NCI-H146 (cell line): ENCODE data around the gene ITSN2.
A peak's percentile ranks its signal among the peaks of the same experiment; 100 is the strongest.

Source experiments
- DNase-seq: peaks from one replicate; lab custom pipeline; 2025; lab: John Stamatoyannopoulos, UW

The ITSN2 gene

GRCh38 chr2:24269265-24269664 lies 91.1 kb downstream of the ITSN2 start:
- no peak for DNase-seq

DNA sequence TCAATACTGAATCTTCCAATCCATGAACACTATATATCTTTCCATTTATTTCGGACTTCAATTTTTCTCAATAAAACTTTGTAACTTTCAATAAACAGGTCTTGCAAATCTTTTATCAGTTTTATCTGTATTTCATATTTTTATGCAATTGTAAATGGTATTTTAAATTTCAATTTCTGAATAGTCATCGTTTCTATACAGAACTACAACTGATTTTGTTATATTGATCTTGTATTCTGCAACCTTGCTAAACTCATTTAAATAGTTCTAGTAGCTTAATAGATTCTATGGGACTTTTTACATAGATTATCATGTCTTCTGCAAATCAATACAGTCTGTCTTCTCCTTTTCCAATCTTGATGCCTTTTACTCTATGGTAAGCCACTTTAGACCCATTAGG lies 95.1 kb downstream of the ITSN2 start:
- DNase-seq: no peak

GRCh38 chr2:24262421-24262970 lies 97.8 kb downstream of the ITSN2 start:
- no peak for DNase-seq

DNA sequence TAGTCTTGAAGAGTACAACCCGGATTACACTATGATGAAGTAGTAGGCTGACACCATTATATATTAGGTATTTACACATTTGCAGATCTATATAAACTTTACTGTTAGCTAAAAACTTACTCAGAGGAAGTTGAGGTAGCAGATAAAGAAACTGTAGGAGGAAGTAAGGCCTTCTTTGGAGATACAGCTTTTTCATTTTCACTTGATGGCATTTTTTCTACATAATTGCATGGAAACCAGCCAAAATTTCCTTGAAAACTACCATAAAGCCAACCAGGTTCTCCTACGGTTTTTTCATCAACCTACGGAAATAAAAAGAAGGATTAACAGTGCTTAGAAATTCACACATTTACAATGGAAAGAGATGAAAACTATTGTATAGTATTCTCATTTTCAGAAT lies 98.9 kb downstream of the ITSN2 start:
- no peak for DNase-seq

DNA sequence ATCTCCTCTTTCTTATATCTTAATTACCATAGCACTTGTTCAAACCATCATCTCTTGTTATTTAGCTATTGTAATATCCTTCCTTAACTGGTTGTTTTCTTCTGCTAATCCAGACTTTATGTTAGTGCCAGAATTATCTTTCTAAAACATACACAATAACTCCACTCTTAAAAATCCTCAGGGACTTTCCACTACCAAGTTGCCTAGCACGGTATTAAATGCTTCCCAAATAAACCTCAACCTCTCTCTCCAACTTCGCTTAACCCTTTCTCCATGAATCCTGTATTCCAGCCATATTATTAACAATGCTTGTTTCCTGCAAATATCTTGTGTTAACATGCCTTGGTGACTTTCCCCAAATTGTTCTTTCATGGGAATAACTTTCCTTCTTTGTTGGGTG lies 101.0 kb downstream of the ITSN2 start:
- DNase-seq: no peak

DNA sequence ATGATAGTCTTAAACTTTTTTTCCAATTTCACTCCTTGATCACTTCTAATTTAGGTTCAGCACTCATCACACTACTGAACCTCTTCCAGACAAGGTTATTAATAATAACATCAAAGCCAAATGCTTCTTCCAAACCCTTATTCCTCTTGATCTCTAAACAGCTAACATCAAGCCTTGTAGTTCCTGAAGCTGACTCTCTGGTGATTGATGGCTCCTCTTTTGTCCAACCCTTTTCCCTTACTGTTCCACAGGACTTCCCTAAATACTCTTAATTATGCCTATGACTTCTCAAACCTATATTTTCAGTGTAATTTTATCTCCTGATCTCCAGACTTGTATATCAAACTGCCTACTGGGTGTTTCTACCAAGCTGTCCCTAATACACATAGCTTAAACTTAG lies 101.6 kb downstream of the ITSN2 start:
- DNase-seq: no peak

GRCh38 chr2:24253303-24253919 lies 106.9 kb downstream of the ITSN2 start:
- DNase-seq: no peak

GRCh38 chr2:24247592-24247991 lies 112.7 kb downstream of the ITSN2 start:
- DNase-seq: no peak

DNA sequence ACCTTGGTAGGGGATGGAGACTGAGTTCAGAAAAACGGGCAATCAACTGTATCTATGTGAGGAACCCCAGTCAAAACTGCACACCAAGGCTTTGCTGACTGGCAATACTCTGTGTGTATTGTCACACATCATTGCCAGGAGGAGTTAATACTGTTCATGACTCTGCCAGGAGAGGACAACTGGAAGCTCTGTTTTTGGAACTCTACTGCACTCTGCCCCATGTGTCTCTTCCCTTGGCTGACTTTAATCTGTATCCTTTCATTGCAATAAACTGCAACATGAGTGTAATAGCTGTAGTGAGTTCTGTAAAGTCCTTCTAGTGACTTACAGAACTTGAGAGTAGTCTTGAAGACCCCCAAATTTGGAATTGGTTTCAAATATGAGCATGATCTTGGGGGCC lies 113.2 kb downstream of the ITSN2 start:
- DNase-seq: no peak

GRCh38 chr2:24245986-24246776 lies 114.2 kb downstream of the ITSN2 start:
- no peak for DNase-seq

DNA sequence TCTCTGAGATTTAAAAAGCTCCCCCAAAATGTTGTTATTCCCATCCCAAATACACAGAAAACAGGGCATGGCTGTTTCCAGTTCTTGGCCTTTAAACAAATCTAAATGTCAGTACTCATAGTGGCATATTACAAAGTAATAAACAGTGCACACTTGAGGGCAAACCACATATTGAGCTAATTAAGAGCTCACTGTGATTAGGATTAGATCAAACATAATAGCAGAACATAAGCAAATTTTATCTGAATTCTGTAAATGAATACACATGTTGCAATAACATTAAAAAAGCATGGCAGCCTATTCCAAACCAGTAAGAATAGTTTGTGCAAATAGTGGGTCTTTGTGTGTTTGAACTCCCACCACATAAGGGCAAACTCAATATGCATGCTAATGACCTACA lies 118.8 kb downstream of the ITSN2 start:
- DNase-seq: no peak

GRCh38 chr2:24239553-24239952 lies 120.8 kb downstream of the ITSN2 start:
- DNase-seq: no peak

DNA sequence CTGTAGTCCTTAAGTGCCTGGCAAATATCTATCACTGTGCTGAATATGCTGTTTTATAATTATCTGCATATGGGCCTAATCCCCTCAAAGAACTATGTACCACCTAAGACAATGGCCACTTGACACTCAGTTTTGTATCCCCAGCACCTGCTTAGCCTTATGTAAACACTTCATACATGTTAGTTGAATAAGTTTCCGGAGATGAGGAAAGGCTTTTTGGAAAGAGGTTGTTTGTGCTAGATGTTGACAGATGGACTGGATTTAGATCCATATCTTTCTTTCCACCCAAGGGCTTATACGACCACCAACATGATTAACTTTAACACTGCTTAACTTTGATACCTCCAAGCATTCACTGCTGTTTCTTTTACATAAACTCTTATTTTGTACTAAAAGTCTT lies 122.2 kb downstream of the ITSN2 start:
- DNase-seq: peak; percentile 84

DNA sequence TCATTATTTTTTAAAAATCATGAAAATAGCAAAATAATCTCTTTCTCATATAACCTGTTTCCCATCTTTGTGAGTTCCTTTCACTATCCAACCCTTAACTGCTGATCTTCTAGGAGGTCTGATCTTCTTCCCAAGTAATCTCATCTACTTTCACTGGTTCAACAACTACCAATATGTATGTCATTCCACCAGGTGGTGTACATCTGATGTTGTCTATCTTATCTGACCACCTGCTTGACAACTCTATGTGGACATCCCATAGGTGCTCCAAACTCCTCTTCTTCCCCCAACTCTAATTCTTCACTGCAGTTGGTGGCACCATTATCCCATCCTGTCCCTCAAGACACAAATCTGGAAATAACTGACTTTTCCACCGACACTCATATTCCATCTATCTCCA lies 123.0 kb downstream of the ITSN2 start:
- DNase-seq: no peak

- no peak for DNase-seq
Observed at GRCh38 chr2:24233321-24233720, 127.0 kb downstream of the ITSN2 start.

DNA sequence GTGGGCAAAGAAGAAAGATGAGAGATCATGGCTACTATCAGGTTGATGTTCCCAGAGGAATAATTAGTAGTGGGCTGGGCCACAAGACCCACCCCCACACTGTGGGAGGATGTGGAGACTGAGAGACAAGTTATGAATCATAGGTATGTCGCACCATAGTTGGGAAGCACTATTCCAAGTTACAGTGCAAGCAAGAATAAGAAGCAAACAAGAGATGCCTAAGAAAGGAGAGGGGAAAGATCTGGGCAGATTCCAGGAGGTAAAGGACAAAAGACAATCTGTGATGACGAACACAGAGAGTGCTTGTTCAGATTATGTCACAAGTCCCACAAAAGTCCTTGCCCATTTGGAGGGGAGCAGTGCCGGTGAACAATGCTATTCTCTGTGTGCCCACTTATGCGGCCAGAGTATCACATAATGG lies 128.9 kb downstream of the ITSN2 start:
- DNase-seq: no peak

GRCh38 chr2:24228470-24228869 lies 131.9 kb downstream of the ITSN2 start:
- peak; percentile 38 for DNase-seq

DNA sequence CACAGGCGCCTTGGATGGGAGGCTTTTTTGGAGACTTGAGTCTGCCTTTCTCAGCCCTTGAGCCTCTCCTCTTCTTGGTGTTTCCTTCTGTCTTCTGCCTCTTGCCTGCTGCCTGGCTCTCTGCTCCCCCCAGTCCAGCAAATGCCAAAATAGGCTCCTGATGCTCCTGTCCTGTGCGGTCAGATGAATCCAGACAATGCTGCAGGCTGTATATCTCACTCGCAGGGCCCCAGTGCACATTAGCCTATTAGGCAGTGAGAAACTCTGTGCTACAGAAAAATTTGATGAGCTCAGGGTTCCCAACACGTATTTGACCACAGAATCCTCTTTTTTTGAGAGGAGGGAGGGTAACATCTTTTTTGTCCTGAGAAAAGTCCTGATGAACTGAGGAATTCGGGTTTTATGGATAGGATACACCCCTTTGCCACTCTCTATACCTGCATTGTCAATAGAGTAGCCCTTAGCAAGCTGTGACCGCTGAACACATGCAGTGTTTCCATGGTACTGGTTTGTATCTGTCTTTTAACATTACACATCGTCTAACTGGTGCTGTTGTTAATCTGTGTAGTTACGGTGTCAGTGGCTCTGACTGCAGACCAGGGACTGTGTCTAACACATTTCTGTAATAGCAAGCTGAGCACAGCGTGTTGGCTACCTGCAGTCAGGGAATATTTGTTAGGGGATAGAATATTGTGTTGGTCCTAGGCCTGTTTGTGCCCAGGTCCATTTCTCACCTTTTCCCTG lies 134.7 kb downstream of the ITSN2 start:
- no peak for DNase-seq

- no peak for DNase-seq
Observed at GRCh38 chr2:24222946-24223345, 137.4 kb downstream of the ITSN2 start.

DNA sequence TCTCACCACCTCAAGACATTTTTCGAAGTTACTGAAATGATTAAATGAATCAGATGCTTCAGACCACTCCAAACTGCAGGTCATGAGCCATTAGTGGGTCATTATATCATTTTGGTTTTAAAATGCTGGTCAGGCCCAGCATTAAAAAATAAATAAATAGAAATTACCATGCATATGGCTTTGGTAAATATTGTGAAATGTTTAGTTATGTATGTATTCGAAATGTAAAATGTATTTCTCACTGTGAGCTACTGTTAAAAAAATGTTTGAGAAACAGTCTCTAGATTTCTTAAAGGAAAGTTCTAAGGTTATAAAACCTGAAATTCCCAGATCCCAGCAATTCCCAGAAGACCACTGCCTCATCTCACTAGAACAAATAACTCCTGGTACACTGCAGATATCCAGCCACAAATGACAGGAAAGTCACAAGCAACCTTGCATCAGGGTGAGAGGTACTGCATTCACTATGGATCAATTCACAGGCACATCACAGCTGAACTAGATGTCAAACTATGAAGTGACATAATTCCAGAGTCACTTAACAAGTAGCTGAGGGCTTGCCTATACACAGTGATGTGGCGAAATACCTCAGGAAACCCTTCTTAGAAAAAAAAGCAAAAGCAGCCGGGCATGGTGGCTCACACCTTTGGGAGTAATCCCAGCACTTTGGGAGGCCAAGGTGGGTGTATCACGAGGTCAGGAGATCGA lies 138.8 kb downstream of the ITSN2 start:
- DNase-seq: no peak

- DNase-seq: no peak
Observed at GRCh38 chr2:24220554-24221291, 139.6 kb downstream of the ITSN2 start.
